ENCODE results near the gene TPRX2. TPM values are rescaled to one million over a fixed set of nuclear protein-coding genes. Genes with fewer than 3 reads are reported as not detected.
A peak's percentile ranks its signal among the peaks of the same experiment; 100 is the strongest.
"Not testable (repeated sequence)": the region's sequence is repeated elsewhere in the genome, so short reads cannot be mapped to it uniquely, and the experiment has no call there.

The TPRX2 gene
- total RNA-seq, 1 donor from 2014 or later = not detected

GRCh38 chr19:47901370-47901769, 42.3 kb downstream of the TPRX2 start:
- H3K4me3 ChIP-seq = no peak overlapping the region
- TF ChIP-seq CTCF (IDR thresholded peaks at IDR 0.05; ENCODE audit: borderline replicate concordance) = no peak
- no peaks in the 10 kb centered on the region for H3K4me1 ChIP-seq
- no peaks in the 10 kb centered on the region for H3K36me3 ChIP-seq
- H3K27ac ChIP-seq (replicated peaks) = no peak overlapping the region
- no peak for DNase-seq
- intact Hi-C loops (cut with micrococcal nuclease) = no loop called here
- H3K9me3 ChIP-seq (replicated peaks) = peaks cover 7% of the 10 kb centered on the region
- H3K27me3 ChIP-seq (ENCODE audit: low read depth) = peaks cover 54% of the 10 kb centered on the region

GRCh38 chr19:47909350-47909749, 50.3 kb downstream of the TPRX2 start:
- H3K4me3 ChIP-seq; H3K27me3 ChIP-seq (ENCODE audit: low read depth); H3K9me3 ChIP-seq (replicated peaks); H3K27ac ChIP-seq (replicated peaks); H3K36me3 ChIP-seq; intact Hi-C loops (cut with micrococcal nuclease); H3K4me1 ChIP-seq: not testable (repeated sequence)
- peak; percentile 52 for TF ChIP-seq CTCF (IDR thresholded peaks at IDR 0.05; ENCODE audit: borderline replicate concordance)
- DNase-seq = peak; percentile 64

- H3K4me3 ChIP-seq; intact Hi-C loops (cut with micrococcal nuclease); H3K36me3 ChIP-seq; H3K9me3 ChIP-seq (replicated peaks); H3K4me1 ChIP-seq; DNase-seq; H3K27ac ChIP-seq (replicated peaks); H3K27me3 ChIP-seq (ENCODE audit: low read depth): not testable (repeated sequence)
Observed at GRCh38 chr19:47910191-47910590, 51.2 kb downstream of the TPRX2 start.

Other genes with a start within 250 kb of the TPRX2 start
- 48.2 TPM for gene EHD2, start 145.8 kb upstream of the TPRX2 start, total RNA-seq
- gene NOP53, start 113.7 kb upstream of the TPRX2 start, total RNA-seq = 169 TPM
- 1,019 TPM for gene SELENOW, start 80.5 kb upstream of the TPRX2 start, total RNA-seq
- gene TPRX1, start 54.7 kb upstream of the TPRX2 start, total RNA-seq = not detected
- not detected for gene CRX, start 37.3 kb upstream of the TPRX2 start, total RNA-seq
- gene SULT2A1, start 27.1 kb downstream of the TPRX2 start, total RNA-seq = not detected
- not detected for gene BSPH1, start 132.9 kb downstream of the TPRX2 start, total RNA-seq
- gene ELSPBP1, start 135.4 kb downstream of the TPRX2 start, total RNA-seq = not detected
- not detected for gene CABP5, start 184.8 kb downstream of the TPRX2 start, total RNA-seq

Data from left ventricle myocardium inferior (tissue), 1 donor.